ENCODE measurements around the gene CALCR.
"Not testable (repeated sequence)": the region's sequence is repeated elsewhere in the genome, so short reads cannot be mapped to it uniquely, and the experiment has no call there.

Gene CALCR

DNA sequence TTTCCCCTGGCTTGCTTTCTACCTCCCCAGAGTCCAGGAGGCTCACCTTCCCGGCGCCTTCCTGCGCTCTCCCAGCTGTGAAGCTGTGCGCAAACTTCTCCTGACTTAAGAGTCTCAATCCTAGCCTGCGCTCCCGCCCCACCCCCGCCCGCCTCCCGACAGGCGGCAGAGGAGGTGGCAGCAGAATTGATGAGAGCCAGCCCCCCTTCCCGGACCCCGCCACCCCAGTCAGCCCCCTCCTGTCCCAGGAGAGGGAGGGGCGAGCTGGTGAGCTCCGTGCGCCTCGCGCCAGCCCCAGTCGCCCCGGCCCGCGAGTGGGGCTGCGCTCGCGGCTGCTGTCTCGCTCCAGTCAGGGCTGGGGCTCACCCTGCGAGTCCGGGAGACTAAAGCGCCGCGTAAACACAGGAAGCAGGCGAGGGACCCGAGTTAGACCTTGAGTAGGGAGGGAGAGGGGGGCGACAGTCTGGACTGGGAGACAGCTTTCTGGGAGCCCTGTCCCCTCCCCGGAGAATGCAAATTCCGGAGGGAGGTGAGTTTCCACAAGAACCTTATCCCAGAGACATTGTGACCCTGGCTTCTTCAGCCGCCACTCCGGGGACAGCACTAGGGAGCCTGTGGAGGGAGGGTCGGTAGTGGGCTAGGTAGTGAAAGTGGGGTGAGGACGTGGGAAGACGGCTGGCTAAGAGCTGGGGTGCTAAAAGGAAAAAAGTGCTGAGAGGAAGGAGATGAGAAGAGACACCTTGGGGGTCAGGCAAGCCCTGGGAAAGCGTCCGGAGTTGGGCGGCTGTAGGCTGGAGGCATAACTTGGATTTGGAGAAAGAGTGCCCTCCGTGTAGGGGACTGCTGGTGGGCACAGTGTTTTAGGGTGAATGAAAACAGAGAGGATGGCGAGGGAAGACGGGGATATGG lies at the start of gene CALCR:
Gene CALCR, minus strand, starts transcription at position 79 of the 909 bp plus-strand sequence. CDS start 87,743 bp downstream, outside the sequence.
- DNase-seq (ENCODE audit: low read depth), result no peak

DNA sequence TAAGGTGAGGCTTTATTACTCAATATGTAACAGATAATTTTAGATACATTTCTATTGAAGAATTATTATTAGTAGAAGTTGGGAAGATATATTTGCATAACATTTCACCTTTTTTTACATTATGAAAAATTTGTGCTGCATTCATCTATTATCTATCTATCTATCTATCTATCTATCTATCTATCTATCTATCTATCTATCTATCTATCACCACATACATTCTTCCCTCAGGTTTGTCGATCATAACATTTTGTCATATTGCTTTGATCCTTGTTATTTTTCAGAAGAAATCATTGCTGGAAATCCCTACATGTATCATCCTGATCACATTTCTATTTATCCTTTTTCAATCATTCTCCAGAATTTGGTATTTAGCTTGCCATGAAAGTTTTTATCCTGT lies 49.3 kb upstream of the CALCR start:
- DNase-seq (ENCODE audit: low read depth), result no peak

DNA sequence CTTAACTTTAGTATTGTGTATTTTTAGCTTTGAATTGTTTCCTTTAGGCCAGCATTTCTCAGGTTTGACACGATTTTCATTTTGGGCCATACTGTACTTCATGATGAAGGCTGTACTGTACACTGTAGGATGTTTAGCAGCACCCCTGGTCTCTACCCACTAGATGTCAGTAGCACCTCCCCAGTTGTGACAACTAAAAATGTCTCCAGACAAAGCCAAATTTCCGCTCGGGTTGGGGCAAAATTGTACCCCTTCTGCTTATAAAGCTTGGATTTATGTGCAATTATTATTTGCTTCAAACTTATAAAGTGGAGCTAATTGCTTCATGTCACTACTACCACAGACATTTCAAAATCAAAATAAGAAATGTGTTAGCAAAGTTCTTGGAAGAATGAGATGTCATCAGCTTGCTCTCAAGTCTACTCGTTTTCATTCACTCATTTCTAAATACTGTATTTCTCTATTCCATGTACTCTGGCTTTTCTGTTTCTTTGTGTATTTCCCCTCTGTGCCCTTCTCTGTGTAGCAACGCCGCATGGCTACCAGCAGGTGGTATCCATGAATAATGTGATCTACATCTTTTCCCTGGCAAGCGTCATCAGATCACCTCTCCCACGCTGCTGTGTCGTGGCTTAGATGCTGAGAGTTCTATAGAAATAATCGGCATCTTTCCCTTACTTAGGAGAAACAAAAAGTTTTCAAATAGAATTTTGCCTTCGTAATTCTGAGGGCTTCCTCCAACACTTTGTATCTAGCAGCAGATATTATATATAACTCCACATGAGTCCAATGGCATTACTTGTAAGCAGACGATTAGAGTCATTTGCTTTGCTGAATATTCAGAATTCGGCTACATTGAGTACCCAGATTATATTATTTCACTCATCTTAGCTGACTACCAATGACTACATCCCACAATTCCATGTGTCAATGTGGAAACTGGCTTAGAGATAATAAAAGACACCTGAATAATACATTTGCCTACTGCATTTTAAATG lies 47.8 kb upstream of the CALCR start:
- DNase-seq (ENCODE audit: low read depth), result no peak

DNA sequence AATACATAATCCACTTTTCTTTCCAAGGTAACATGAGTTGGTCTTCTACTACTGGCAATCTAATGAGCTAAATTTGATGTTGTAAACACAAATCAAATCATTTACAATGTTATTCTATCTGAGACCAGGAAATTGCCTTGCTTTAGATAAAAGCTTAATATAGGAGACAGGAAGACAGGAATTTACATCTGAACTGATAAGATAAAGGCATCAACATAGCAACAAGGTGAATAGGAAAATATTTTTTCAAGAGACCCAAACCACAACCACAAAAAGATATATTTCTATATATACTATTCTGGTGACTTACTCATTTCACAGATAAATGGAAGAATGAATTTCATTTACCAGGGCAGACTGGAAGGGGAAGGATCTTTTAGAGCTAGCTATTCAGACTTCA lies 46.3 kb upstream of the CALCR start:
- no peak for DNase-seq (ENCODE audit: low read depth)

DNA sequence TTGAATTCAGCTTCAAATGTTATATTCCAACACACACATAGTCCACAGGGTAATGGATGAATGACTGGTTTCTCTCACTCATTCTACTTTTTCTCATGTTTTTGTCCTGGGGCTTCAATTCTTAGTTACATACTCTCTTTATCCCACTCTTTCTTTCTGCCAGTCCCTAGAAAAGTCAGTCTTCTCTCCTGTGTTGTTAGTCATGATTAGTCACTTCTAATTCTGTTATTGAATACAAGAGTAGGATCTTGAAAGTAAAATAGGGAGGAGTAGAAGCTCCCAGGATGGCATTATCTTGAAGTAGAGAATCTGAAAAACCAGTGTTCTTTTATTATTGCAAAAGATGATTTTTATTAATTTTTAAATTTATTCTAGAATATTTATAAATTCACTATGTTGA lies 45.5 kb upstream of the CALCR start:
- no peak for DNase-seq (ENCODE audit: low read depth)

DNA sequence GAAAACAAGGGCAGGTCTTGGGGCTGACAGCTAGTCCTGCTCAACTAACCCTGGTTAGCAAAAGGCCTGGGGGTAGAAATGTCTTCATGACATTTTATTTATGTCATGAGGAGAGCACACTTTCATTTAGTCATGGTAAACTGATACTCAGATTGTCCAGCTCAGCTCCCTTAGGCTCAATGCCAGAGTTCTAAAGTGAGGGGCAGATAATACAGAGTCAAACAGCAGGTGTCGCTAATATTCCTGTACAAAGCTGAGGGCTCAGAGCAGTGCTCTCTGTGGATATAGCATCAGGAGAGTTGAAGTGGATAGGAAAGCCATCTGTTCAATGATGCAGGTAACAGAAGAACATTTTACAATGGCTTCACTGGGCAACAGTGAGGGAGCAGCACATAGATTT lies 26.8 kb upstream of the CALCR start:
- DNase-seq (ENCODE audit: low read depth), result no peak

DNA sequence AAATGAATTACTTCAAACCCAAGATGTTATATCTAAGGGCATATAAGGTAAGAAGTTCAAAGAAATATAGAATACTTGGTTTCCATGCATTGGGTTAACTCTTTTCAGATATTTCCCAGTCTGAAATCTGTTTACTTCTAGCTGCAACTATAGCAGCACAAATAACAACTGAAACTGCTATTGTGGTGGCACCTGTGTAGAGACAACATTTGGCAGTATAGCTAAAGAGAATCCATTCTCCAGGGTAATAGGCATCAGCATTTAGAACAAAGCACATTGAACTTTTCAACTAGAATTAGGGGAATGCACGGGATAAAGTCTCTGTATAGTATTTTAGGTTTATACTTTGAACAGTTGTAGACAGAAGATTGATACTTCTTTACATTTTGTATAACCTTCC lies 19.7 kb upstream of the CALCR start:
- DNase-seq (ENCODE audit: low read depth), result no peak

DNA sequence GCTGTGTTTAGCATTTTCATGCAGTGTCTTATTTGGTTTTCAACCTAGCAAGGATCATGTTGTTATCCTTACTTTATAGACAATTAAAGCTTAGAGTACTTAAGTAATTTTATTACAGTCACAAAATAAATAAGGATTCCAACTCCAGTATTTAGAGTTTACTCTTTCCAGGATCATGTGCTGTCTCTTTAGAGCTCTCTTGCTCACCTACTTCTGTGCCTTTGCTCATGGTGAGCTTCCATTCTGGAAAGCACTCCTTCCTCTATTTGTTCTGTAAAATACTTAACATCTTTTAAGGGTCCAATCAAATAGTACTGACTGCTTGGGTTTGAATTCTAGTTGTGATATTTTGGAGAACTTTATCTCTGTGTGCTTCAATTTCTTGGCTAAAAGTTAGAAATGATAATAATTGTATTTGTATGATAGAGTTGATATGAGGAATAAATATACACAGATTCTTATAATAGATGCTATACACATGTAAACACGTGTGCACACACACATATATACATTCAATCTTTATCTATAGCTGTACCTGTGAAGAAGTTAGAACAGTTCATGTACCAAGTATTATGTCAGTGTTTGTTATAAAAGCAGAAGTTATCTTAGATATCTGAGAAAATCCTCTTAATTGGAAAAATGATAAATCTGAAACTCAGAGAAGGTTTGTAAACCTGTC lies 18.2 kb upstream of the CALCR start:
- DNase-seq (ENCODE audit: low read depth), result no peak

DNA sequence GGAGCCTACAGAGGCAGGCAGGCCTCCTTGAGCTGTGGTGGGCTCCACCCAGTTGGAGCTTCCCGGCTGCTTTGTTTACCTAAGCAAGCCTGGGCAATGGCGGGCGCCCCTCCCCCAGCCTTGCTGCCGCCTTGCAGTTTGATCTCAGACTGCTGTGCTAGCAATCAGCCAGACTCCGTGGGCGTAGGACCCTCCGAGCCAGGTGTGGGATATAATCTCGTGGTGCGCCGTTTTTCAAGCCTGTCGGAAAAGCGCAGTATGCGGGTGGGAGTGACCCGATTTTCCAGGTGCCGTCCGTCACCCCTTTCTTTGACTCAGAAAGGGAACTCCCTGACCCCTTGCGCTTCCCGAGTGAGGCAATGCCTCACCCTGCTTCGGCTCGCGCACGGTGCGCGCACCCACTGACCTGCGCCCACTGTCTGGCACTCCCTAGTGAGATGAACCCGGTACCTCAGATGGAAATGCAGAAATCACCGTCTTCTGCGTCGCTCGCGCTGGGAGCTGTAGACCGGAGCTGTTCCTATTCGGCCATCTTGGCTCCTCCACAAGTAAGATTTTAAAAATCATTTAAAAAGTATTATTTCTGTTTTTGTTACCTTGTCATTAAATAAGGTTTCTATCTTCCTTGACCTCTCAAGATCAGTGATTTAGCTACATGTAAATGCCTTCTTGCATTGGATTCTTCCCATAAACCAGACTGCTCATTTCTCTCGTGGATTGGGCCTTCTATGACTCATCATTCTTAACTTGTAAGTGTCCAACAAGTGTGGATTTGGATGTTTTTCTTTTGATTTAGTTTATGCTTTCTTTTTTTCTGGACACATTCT lies 16.9 kb upstream of the CALCR start:
- DNase-seq (ENCODE audit: low read depth), result not testable (repeated sequence)

DNA sequence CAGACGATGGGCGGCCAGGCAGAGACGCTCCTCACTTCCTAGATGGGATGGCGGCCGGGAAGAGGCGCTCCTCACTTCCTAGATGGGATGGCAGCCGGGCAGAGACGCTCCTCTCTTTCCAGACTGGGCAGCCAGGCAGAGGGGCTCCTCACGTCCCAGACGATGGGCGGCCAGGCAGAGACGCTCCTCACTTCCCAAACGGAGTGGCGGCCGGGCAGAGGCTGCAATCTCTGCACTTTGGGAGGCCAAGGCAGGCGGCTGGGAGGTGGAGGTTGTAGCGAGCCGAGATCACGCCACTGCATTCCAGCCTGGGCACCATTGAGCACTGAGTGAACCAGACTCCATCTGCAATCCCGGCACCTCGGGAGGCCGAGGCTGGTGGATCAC lies 11.9 kb upstream of the CALCR start:
- not testable (repeated sequence) for DNase-seq (ENCODE audit: low read depth)

DNA sequence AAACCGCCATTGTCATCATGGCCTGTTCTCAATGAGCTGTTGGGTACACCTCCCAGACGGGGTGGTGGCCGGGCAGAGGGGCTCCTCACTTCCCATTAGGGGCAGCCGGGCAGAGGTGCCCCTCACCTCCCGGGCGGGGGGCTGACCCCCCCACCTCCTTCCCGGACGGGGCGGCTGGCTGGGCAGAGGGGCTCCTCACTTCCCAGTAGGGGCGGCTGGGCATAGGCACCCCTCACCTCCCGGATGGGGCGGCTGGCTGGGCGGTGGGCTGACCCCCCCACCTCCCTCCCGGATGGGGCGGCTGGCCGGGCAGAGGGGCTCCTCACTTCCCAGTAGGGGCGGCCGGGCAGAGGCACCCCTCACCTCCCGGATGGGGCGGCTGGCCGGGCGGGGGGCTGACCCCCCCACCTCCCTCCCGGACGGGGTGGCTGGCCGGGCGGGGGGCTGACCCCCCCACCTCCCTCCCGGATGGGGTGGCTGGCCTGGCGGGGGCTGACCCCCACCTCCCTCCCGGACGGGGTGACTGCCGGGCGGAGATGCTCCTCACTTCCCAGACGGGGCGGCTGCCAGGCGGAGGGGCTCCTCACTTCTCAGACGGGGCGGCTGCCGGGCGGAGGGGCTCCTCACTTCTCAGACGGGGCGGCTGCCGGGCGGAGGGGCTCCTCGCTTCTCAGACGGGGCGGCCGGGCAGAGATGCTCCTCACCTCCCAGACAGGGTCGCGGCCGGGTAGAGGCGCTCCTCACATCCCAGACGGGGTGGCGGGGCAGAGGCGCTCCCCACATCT lies 11.4 kb upstream of the CALCR start:
- not testable (repeated sequence) for DNase-seq (ENCODE audit: low read depth)

DNA sequence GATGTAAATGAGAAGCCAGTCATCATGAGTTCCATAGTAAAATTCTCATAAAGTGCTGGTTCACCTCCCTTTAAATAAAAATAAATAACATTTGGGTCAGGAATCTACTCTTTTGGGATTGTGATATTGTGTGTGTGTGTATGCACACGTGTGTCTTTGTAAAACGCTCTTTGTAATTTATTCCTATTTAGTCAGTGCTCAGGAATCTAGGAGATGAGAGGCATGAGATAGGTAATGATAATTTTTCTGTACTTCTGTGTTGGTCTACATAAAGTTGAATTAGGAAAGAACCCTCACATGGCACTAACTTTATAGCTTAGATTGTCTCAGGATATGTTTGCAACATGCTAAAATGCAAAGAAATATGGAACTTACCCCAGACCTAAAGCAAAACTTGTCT lies 4.9 kb upstream of the CALCR start:
- DNase-seq (ENCODE audit: low read depth), result no peak

DNA sequence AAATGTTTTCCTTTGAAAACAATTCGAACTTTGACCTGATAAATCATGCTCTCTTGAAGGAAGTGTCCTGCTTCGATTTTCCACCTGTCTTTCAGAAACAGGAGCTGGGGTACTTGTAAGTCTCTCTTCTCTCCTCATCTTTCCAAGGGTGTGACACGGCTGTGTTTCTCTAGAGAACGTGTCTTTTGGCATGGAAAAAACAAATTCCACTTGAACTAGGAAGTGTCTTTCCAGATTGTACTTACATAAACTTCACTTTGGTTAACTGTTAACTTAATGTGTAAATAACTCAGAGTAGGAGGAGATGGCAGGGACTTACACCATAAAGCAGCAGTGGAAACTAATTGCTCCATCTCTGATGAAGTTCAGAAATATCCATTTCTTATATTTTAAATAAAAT lies 4.2 kb upstream of the CALCR start:
- DNase-seq (ENCODE audit: low read depth), result no peak

DNA sequence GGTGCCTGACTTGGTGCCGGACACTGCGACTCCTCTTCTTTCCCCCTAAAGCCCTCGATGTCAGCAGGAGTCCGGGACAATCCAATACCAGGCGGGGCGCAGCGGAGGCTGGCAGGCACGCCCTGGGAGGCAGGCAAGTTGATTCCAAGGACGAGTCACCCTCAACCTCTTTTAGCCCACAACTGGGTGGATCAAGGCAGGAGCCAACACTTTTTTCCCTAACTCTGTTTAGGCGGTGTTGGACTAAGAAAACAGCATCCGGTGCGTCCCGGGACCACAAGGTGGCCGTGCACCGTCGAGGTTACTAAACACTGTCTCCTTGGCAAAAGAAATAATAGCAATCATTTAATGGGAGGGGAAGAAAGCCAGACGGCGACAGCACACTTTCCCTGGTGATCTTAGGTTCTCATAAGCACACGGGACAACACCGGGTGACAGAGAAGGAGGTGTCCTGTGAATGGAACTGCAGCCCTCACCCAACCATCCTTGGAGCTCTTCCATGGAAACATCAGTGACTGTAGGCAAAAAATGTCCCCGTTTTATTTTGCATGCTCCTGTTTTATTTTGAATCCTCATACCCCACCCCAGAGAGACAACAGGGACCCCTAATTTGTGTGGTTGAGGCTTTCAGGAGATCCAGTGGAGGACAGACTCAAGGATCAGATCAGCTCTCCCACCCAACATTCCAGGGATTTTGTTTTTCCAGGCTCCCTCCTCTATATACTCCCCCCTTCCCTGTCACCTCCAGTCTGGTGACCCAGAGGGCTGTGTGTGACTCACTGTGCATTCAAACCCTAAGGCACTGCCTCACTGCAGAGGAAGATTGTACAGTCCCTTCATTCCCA lies 1.3 kb upstream of the CALCR start:
- DNase-seq (ENCODE audit: low read depth), result no peak

DNA sequence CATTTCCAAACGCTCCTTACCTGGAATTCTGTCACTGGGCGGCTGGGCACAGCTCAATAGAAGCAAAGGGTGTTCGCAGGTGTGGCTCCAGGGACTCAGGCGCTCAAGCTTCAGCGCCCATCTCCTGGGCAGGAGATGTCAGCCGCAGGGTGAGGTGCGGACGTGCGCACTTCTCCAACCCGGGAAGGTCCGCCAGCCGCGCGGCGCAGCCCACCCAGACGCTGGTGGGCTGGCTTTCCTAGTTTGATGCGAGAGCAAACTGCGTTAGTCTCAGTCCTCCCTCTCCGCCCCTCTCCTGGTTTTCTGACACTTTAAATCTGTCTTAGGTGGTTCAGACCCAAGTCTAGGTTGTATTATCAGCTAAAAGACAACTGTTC lies 267 bp downstream of the CALCR start:
- DNase-seq (ENCODE audit: low read depth), result no peak

DNA sequence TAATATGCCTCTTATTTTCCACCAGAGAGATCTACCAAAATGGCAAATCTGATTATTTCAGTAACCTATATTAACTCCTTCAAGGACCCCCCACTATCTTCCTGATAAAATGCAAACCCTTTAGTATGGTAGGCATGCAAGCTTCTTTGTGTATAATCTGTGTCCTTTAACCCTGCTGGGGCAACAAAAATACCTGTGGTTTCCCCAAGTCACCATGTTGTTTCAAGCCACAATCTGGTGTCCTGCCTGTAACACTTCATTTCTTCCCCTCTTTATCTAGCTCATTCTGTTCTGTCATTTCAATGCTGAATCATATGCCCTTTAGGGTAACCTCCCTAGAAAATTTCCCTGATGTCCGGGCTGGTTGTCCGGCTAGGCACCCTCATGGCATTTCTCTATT lies 5.3 kb downstream of the CALCR start:
- DNase-seq (ENCODE audit: low read depth), result no peak

DNA sequence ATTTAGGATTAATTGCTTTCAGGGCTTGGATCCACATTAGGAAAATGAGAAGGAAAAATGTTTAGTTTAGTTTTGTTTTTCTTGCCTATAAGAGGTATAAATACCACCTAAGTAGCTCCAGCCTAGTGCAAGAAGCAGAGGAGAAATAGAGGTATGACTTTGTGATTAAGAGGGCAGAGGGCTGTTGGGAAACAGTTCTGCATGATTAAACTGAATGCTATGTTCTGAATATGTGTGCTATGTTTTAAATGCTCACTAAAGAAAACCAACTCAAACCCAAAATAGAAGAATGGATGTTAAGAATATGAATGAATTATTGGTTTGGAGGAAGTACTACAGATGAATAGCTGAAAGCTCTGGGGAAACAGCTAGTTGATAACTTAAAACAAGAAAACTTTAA lies 7.6 kb downstream of the CALCR start:
- no peak for DNase-seq (ENCODE audit: low read depth)

DNA sequence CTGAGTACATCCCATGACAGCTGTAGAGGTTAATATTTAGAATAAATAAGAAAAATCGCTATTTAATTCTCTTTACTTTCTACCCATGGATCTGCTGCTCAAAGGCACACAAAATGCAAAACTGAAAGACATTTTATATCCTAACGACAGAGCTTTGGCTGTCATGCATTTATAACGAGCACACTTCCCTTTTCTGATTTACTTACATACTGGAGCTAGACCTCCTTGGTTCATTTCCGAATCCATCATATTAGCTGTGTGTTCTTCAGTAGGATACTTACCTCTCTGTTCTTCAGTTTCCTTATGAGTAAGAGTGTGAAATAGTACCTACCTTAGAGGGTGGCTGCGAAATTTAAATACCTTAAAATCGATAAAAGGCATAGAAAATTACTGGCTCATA lies 10.9 kb downstream of the CALCR start:
- no peak for DNase-seq (ENCODE audit: low read depth)

DNA sequence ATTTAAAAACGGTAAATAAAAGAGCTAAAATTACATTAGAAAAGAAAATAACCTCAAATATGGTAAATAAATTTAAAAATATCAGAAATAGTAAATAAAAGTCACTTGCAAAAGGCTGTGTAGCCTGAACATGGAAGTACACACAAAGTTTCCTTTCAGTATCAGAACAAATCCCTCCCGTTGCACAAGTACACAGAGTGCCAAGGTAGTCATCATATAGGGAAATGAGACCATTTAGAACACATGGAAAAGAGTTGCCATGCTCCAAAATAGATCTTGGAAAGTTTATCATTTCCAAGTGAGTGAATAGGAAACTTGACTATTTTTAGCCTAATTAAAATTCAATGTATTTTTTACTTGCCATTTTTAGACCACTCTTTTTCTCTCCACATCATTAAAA lies 11.6 kb downstream of the CALCR start:
- DNase-seq (ENCODE audit: low read depth), result no peak

DNA sequence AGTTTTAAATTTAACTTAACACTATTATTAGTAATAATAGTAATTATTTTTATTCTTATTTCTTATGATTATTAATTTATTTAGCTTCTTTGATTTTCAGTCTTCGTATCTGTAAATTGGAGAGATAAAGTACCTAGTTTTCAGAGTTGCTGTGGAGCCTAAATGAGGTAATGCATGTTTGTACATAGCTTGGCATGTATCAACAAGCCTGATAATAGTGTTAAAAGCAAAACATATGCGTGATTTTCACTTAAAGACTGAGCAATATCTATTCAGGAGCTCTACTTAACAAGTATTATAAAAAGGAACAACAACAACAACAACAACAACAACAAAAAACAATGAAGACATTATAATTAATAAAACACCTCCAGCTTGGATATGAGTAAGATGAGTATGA lies 12.4 kb downstream of the CALCR start:
- DNase-seq (ENCODE audit: low read depth), result no peak

All from HS-27A (cell line).